ENCODE results near the gene AFG1L.

Gene AFG1L

GRCh38 chr6:108464418-108465097, 169.7 kb downstream of the AFG1L start:
- no peak for DNase-seq

GRCh38 chr6:108465098-108465495, 170.2 kb downstream of the AFG1L start:
- no peak for DNase-seq

- DNase-seq, result no peak
These were observed 173.5 kb downstream of the AFG1L start for GRCh38 chr6:108468346-108468745.

- DNase-seq, result no peak
These were observed 174.5 kb downstream of the AFG1L start for GRCh38 chr6:108469316-108469715.

GRCh38 chr6:108473197-108473596, 178.3 kb downstream of the AFG1L start:
- DNase-seq, result no peak

GRCh38 chr6:108476376-108476775, 181.5 kb downstream of the AFG1L start:
- peak; percentile 39 for DNase-seq

GRCh38 chr6:108476847-108477430, 182.1 kb downstream of the AFG1L start:
- peak; percentile 58 for DNase-seq

- no peak for DNase-seq
These were observed 187.7 kb downstream of the AFG1L start for GRCh38 chr6:108482559-108482958.

GRCh38 chr6:108484016-108484415, 189.2 kb downstream of the AFG1L start:
- no peak for DNase-seq

GRCh38 chr6:108489699-108490098, 194.8 kb downstream of the AFG1L start:
- no peak for DNase-seq

GRCh38 chr6:108492131-108492766, 197.4 kb downstream of the AFG1L start:
- peak; percentile 10 for DNase-seq

GRCh38 chr6:108494434-108494833, 199.6 kb downstream of the AFG1L start:
- DNase-seq, result no peak

- DNase-seq, result peak; percentile 50
These were observed 203.0 kb downstream of the AFG1L start for GRCh38 chr6:108497883-108498282.

GRCh38 chr6:108501559-108501958, 206.7 kb downstream of the AFG1L start:
- no peak for DNase-seq

- no peak for DNase-seq
These were observed 208.0 kb downstream of the AFG1L start for GRCh38 chr6:108502832-108503231.

- DNase-seq, result no peak
These were observed 212.5 kb downstream of the AFG1L start for GRCh38 chr6:108507316-108507715.

- no peak for DNase-seq
These were observed 215.8 kb downstream of the AFG1L start for GRCh38 chr6:108510461-108511319.

- DNase-seq, result no peak
These were observed 224.1 kb downstream of the AFG1L start for GRCh38 chr6:108518714-108519576.

- DNase-seq, result no peak
These were observed 226.8 kb downstream of the AFG1L start for GRCh38 chr6:108521616-108522107.

GRCh38 chr6:108523697-108524096, 228.8 kb downstream of the AFG1L start:
- DNase-seq, result no peak

- DNase-seq, result no peak
These were observed 229.8 kb downstream of the AFG1L start for GRCh38 chr6:108524528-108525248.

Measured in NCI-H1436 (cell line).